ENCODE data around the gene KLHL28.
A peak's percentile ranks its signal among the peaks of the same experiment; 100 is the strongest.

The KLHL28 gene

GRCh38 chr14:44940211-44940610 lies 21.5 kb downstream of the KLHL28 start:
- Histone ChIP-seq H2AK5ac (ENCODE audit: low read length) (no peak overlapping the region), H4K91ac (ENCODE audit: low read depth, low read length) (no peak overlapping the region), H3K27me3 (ENCODE audit: insufficient read depth, low read length) (no peaks in the 10 kb centered on the region), H2BK120ac (ENCODE audit: insufficient read depth, low read length, poor library complexity) (no peak overlapping the region), H3K4me3 (ENCODE audit: low read depth, low read length) (no peak overlapping the region), H3K4me1 (ENCODE audit: control insufficient read depth in 1 of 2, insufficient read depth in 2 of 2, low read length in 2 of 2) (no peaks in the 10 kb centered on the region), H3K79me1 (ENCODE audit: low read length) (no peaks in the 10 kb centered on the region), H3K4me2 (ENCODE audit: low read length) (no peak overlapping the region), H3K14ac (ENCODE audit: low read length) (no peak overlapping the region), H2BK5ac (ENCODE audit: low read depth, low read length, poor library complexity) (no peak overlapping the region), H3K27ac (ENCODE audit: low read depth, low read length) (no peak overlapping the region), H3K23ac (ENCODE audit: low read length) (no peak overlapping the region), H2BK12ac (ENCODE audit: low read length) (no peak overlapping the region), H3K4ac (ENCODE audit: low read depth, low read length) (no peak overlapping the region), H3K9ac (ENCODE audit: low read length) (no peak overlapping the region), H4K12ac (ENCODE audit: low read depth, low read length) (no peak overlapping the region), H3K36me3 (ENCODE audit: control insufficient read depth in 1 of 2, insufficient read depth in 2 of 2, low read length in 2 of 2) (peaks cover 7 to 12% of the 10 kb centered on the region in 2 experiments), H3K18ac (ENCODE audit: low read length) (no peak overlapping the region), H3K79me2 (ENCODE audit: control insufficient read depth, insufficient read depth, low read length, poor library complexity) (no peaks in the 10 kb centered on the region), H4K8ac (ENCODE audit: low read depth, low read length) (no peak overlapping the region), H2AFZ (ENCODE audit: insufficient read depth, low read length, poor library complexity) (no peak overlapping the region), H3K9me3 (ENCODE audit: insufficient read depth, low read depth, low read length) (no peaks in the 10 kb centered on the region)
- DNase-seq = peak in 1 of 2 donors; percentile 6

- no peaks in the 10 kb centered on the region for H3K79me1 ChIP-seq (ENCODE audit: low read length)
- peaks cover 7 to 8% of the 10 kb centered on the region in 2 experiments for H3K36me3 ChIP-seq (ENCODE audit: control insufficient read depth in 1 of 2, insufficient read depth in 2 of 2, low read length in 2 of 2)
- H3K79me2 ChIP-seq (ENCODE audit: control insufficient read depth, insufficient read depth, low read length, poor library complexity) = no peaks in the 10 kb centered on the region
- no peaks in the 10 kb centered on the region for H3K27me3 ChIP-seq (ENCODE audit: insufficient read depth, low read length)
- no peak overlapping the region for H2BK5ac ChIP-seq (ENCODE audit: low read depth, low read length, poor library complexity)
- H2AK5ac ChIP-seq (ENCODE audit: low read length) = no peak overlapping the region
- H3K27ac ChIP-seq (ENCODE audit: low read depth, low read length) = no peak overlapping the region
- H3K18ac ChIP-seq (ENCODE audit: low read length) = no peak overlapping the region
- no peak overlapping the region for H3K4me2 ChIP-seq (ENCODE audit: low read length)
- H3K9ac ChIP-seq (ENCODE audit: low read length) = no peak overlapping the region
- no peak overlapping the region for H2AFZ ChIP-seq (ENCODE audit: insufficient read depth, low read length, poor library complexity)
- no peak overlapping the region for H3K4ac ChIP-seq (ENCODE audit: low read depth, low read length)
- no peak overlapping the region for H2BK12ac ChIP-seq (ENCODE audit: low read length)
- WGBS (ENCODE audit: extremely low coverage, insufficient coverage, insufficient read length) = no CpG with 5 or more reads among the region's 2 CpGs
- no peak for DNase-seq
- no peak overlapping the region for H3K14ac ChIP-seq (ENCODE audit: low read length)
- H3K4me3 ChIP-seq (ENCODE audit: low read depth, low read length) = no peak overlapping the region
- H3K23ac ChIP-seq (ENCODE audit: low read length) = no peak overlapping the region
- H2BK120ac ChIP-seq (ENCODE audit: insufficient read depth, low read length, poor library complexity) = no peak overlapping the region
- no peak overlapping the region for H4K12ac ChIP-seq (ENCODE audit: low read depth, low read length)
- H4K8ac ChIP-seq (ENCODE audit: low read depth, low read length) = no peak overlapping the region
- no peak overlapping the region for H4K91ac ChIP-seq (ENCODE audit: low read depth, low read length)
- no peaks in the 10 kb centered on the region for H3K4me1 ChIP-seq (ENCODE audit: control insufficient read depth in 1 of 2, insufficient read depth in 2 of 2, low read length in 2 of 2)
- no peaks in the 10 kb centered on the region for H3K9me3 ChIP-seq (ENCODE audit: insufficient read depth, low read depth, low read length)
These were observed 24.2 kb downstream of the KLHL28 start for GRCh38 chr14:44937547-44937946.

- no peak overlapping the region for H3K18ac ChIP-seq (ENCODE audit: low read length)
- H3K4me1 ChIP-seq (ENCODE audit: control insufficient read depth in 1 of 2, insufficient read depth in 2 of 2, low read length in 2 of 2) = no peaks in the 10 kb centered on the region
- H4K91ac ChIP-seq (ENCODE audit: low read depth, low read length) = no peak overlapping the region
- no peak overlapping the region for H2BK120ac ChIP-seq (ENCODE audit: insufficient read depth, low read length, poor library complexity)
- H3K4me3 ChIP-seq (ENCODE audit: low read depth, low read length) = no peak overlapping the region
- H2AFZ ChIP-seq (ENCODE audit: insufficient read depth, low read length, poor library complexity) = no peak overlapping the region
- no peak overlapping the region for H3K9ac ChIP-seq (ENCODE audit: low read length)
- H3K27ac ChIP-seq (ENCODE audit: low read depth, low read length) = no peak overlapping the region
- H2AK5ac ChIP-seq (ENCODE audit: low read length) = no peak overlapping the region
- H3K14ac ChIP-seq (ENCODE audit: low read length) = no peak overlapping the region
- no CpG with 5 or more reads among the region's 2 CpGs for WGBS (ENCODE audit: extremely low coverage, insufficient coverage, insufficient read length)
- H3K79me1 ChIP-seq (ENCODE audit: low read length) = no peaks in the 10 kb centered on the region
- no peak overlapping the region for H3K4me2 ChIP-seq (ENCODE audit: low read length)
- H3K9me3 ChIP-seq (ENCODE audit: insufficient read depth, low read depth, low read length) = no peaks in the 10 kb centered on the region
- H4K12ac ChIP-seq (ENCODE audit: low read depth, low read length) = no peak overlapping the region
- no peaks in the 10 kb centered on the region for H3K79me2 ChIP-seq (ENCODE audit: control insufficient read depth, insufficient read depth, low read length, poor library complexity)
- H3K4ac ChIP-seq (ENCODE audit: low read depth, low read length) = no peak overlapping the region
- no peak overlapping the region for H4K8ac ChIP-seq (ENCODE audit: low read depth, low read length)
- no peak overlapping the region for H2BK5ac ChIP-seq (ENCODE audit: low read depth, low read length, poor library complexity)
- H3K23ac ChIP-seq (ENCODE audit: low read length) = no peak overlapping the region
- peaks cover 5 to 7% of the 10 kb centered on the region in 2 experiments for H3K36me3 ChIP-seq (ENCODE audit: control insufficient read depth in 1 of 2, insufficient read depth in 2 of 2, low read length in 2 of 2)
- H2BK12ac ChIP-seq (ENCODE audit: low read length) = no peak overlapping the region
- DNase-seq = no peak
- H3K27me3 ChIP-seq (ENCODE audit: insufficient read depth, low read length) = no peaks in the 10 kb centered on the region
These were observed 26.6 kb downstream of the KLHL28 start for GRCh38 chr14:44935155-44935554.

- Histone ChIP-seq H4K91ac (ENCODE audit: low read depth, low read length) (no peak overlapping the region), H3K79me2 (ENCODE audit: control insufficient read depth, insufficient read depth, low read length, poor library complexity) (no peaks in the 10 kb centered on the region), H3K4ac (ENCODE audit: low read depth, low read length) (no peak overlapping the region)
These were observed 33.0 kb downstream of the KLHL28 start for GRCh38 chr14:44928793-44929192.

More at GRCh38 chr14:44928793-44929192, 33.0 kb downstream of the KLHL28 start:
- H3K18ac ChIP-seq (ENCODE audit: low read length) = no peak overlapping the region
- no peak overlapping the region for H2BK5ac ChIP-seq (ENCODE audit: low read depth, low read length, poor library complexity)
- H2AFZ ChIP-seq (ENCODE audit: insufficient read depth, low read length, poor library complexity) = no peak overlapping the region
- no peaks in the 10 kb centered on the region for H3K79me1 ChIP-seq (ENCODE audit: low read length)
- H3K9ac ChIP-seq (ENCODE audit: low read length) = no peak overlapping the region
- H3K36me3 ChIP-seq (ENCODE audit: control insufficient read depth in 1 of 2, insufficient read depth in 2 of 2, low read length in 2 of 2) = no peaks in the 10 kb centered on the region
- H2BK12ac ChIP-seq (ENCODE audit: low read length) = no peak overlapping the region
- no peak overlapping the region for H3K23ac ChIP-seq (ENCODE audit: low read length)
- H3K4me2 ChIP-seq (ENCODE audit: low read length) = no peak overlapping the region
- H3K27me3 ChIP-seq (ENCODE audit: insufficient read depth, low read length) = no peaks in the 10 kb centered on the region
- no peak overlapping the region for H3K27ac ChIP-seq (ENCODE audit: low read depth, low read length)
- H2AK5ac ChIP-seq (ENCODE audit: low read length) = no peak overlapping the region
- no CpG with 5 or more reads among the region's 7 CpGs for WGBS (ENCODE audit: extremely low coverage, insufficient coverage, insufficient read length)
- no peak overlapping the region for H2BK120ac ChIP-seq (ENCODE audit: insufficient read depth, low read length, poor library complexity)
- no peak overlapping the region for H3K4me3 ChIP-seq (ENCODE audit: low read depth, low read length)
- no peak overlapping the region for H4K8ac ChIP-seq (ENCODE audit: low read depth, low read length)
- no peak overlapping the region for H3K14ac ChIP-seq (ENCODE audit: low read length)
- no peak overlapping the region for H4K12ac ChIP-seq (ENCODE audit: low read depth, low read length)
- no peaks in the 10 kb centered on the region for H3K4me1 ChIP-seq (ENCODE audit: control insufficient read depth in 1 of 2, insufficient read depth in 2 of 2, low read length in 2 of 2)
- no peak for DNase-seq
- no peaks in the 10 kb centered on the region for H3K9me3 ChIP-seq (ENCODE audit: insufficient read depth, low read depth, low read length)
